Thyroid gland (tissue), 4 donors: ENCODE results near the gene AOAH.

ENCODE experiments used
- CTCF ChIP-seq, 6 experiments: fragments of 200-600 bp in 3 of 6; fragments of 450-650 bp in 3 of 6; sonication (generic) in 3 of 6; IDR thresholded peaks; one replicate each; pipeline ENCODE4 v1.5.1; 2016 to 2019; ENCODE audit warnings: antibody characterized with exemption in 6 of 6, mild to moderate bottlenecking in 2 of 6, inconsistent platforms in 1 of 6, moderate library complexity in 1 of 6
- POLR2A ChIP-seq, 2 donors: fragments of 450-650 bp; IDR thresholded peaks; one replicate each; pipeline ENCODE4 v1.6.1; 2017; ENCODE audit warnings: antibody characterized with exemption in 2 of 2, mild to moderate bottlenecking in 2 of 2, moderate library complexity in 1 of 2

DNA sequence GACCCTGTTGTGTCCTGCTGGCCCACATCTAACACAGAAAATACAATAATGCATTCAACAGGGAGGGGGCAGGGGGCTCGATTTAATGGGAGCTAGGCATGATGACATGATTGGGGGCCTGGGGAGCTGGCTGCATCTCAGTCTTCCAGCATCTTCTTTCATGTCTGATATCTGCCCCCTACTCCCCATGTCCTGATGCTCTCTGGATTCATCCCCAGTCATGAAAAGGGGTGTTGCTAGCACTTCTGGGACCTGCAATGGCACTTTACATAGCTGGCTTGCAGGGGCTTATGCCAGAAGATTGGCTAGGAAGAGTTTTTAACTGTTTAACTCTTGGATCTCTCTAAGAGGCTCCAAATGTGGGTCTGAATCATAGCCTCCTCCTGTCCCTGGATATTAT, 94.9 kb downstream of the AOAH start:
- no peak for TF ChIP-seq CTCF (IDR thresholded peaks at IDR 0.05)
- no peak for TF ChIP-seq POLR2A (IDR thresholded peaks at IDR 0.05)
